Measurements from ENCODE around the gene MARK2.
A peak's percentile ranks its signal among the peaks of the same experiment; 100 is the strongest.

MARK2 gene

DNA sequence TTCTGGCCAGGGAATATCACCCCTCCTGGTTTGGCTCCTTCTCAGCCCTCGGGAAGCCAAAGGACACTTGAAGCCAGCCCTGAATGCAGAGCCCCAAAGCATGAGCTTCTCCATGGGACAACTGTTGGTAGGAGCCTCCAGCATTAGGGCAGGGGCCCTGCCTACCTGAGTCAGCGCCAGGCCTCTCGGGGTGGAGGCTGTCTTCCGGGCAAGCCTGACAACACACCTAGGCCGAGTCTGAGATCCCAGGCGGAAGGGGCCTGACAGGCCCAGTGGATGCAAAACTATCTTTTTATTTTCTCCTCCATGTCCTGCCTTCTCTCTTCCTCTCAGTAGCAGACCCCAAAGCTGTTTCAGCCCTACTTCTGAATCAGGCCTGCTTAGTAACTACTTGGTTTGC, 50.4 kb downstream of the MARK2 start:
- H3K4me1 Mint-ChIP-seq = peaks cover 53 to 66% of the 10 kb centered on the region in 2 donors
- no peaks in the 10 kb centered on the region for H3K9me3 Mint-ChIP-seq
- peak overlapping the region; percentile 79 for H3K27ac Mint-ChIP-seq
- no peak for DNase-seq
- H3K27me3 Mint-ChIP-seq = no peaks in the 10 kb centered on the region
- peak overlapping the region; percentile 10 to 93 for H3K4me3 Mint-ChIP-seq
- H3K36me3 Mint-ChIP-seq = peaks cover 12 to 23% of the 10 kb centered on the region in 2 donors
- ATAC-seq (replicated peaks) = no peak

DNA sequence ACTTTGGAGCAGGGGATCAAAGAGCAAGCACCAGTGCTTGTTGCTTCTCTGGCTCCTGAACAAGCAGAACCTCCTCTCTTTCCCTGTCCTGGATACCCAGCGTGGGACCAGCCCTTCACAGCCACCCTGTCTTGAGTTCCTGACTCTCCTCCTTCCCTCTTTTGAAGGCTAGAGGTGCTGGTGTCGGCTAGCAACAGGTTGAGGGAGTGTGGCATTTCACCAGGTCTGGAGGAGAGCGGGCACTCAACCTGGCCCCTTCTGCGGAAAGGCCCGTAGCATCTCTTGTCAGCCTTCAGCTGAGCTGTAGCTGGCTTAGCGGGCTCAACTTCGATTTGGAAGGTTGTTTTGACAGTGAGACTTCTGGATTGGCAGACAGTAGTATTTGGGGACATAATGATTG, 51.5 kb downstream of the MARK2 start:
- Mint-ChIP-seq H3K4me1 (peaks cover 49 to 63% of the 10 kb centered on the region in 2 donors), H3K27ac (peak overlapping the region; percentile 42), H3K4me3 (no peak overlapping the region), H3K36me3 (peaks cover 12 to 24% of the 10 kb centered on the region in 2 donors), H3K27me3 (no peaks in the 10 kb centered on the region), H3K9me3 (no peaks in the 10 kb centered on the region)
- ATAC-seq (replicated peaks) (no peak), DNase-seq (no peak)

DNA sequence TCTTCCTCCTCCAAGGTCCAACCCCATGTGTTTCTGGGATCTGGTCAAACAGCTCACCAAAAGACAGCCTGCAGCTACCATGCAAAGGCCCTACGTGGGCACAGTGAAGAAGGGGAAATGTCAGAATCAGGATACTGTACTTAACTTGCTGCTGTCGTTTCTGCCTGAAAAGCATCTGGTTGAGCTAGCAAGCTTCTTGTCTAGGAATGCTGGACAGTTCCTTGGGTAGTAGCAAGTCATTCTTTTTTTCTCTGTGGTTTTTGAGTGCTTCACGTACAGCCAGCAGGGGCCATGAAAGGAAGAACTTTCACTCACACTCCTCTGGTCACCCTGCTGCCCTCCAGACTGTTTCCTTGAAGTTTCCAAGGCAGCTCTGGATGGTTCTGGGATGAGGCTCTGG, 53.3 kb downstream of the MARK2 start:
- ATAC-seq (replicated peaks) = no peak
- DNase-seq = no peak
- H3K9me3 Mint-ChIP-seq = no peaks in the 10 kb centered on the region
- no peak overlapping the region for H3K4me3 Mint-ChIP-seq
- no peak overlapping the region for H3K27ac Mint-ChIP-seq
- no peaks in the 10 kb centered on the region for H3K27me3 Mint-ChIP-seq
- peaks cover 47 to 54% of the 10 kb centered on the region in 2 donors for H3K4me1 Mint-ChIP-seq
- peaks cover 22 to 38% of the 10 kb centered on the region in 2 donors for H3K36me3 Mint-ChIP-seq

DNA sequence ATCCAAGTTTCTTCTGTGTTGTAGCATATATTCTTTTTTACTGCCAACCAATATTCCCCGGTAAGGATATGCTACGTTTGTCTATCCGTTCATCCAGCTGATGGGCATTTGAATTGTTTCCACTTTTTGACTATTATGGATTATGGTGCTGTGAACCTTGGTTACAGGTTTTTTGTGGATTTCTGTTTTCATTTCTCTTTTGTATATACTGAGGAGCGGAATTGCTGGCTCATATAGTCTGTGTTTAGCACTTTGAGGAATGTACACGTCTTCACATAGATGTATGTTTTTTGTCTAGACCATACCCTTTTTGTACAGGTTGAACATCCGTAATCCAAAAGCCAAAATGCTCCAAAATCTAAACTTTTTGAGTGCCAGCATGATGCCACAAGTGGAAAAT, 54.4 kb downstream of the MARK2 start:
- ATAC-seq (replicated peaks) = no peak
- Mint-ChIP-seq H3K27ac (no peak overlapping the region), H3K9me3 (no peaks in the 10 kb centered on the region), H3K36me3 (peaks cover 29 to 45% of the 10 kb centered on the region in 2 donors), H3K27me3 (no peaks in the 10 kb centered on the region), H3K4me3 (no peak overlapping the region), H3K4me1 (peaks cover 41 to 43% of the 10 kb centered on the region in 2 donors)
- no peak for DNase-seq

DNA sequence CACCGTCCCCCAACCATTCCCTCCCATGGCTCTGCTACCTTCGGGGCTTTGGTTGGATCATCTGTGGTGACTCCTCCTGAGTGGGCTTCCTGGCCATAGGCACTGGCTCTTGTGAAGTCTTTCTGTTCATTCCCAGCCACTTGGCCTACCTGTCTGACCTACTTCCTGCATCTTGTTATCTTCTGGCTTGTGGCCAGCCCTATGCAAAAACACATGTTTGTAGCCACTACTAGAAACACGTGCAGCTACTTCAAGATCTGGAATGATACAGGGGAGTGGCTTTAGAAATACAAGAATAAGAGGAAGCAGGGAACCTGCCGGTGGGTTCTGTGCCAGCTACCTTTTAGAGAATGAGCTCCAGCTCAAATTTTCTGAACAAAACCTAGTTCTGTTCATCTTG, 57.2 kb downstream of the MARK2 start:
- no peak for ATAC-seq (replicated peaks)
- Mint-ChIP-seq H3K27me3 (no peaks in the 10 kb centered on the region), H3K4me1 (peaks cover 15 to 18% of the 10 kb centered on the region in 2 donors), H3K9me3 (no peaks in the 10 kb centered on the region), H3K4me3 (no peak overlapping the region), H3K36me3 (peaks cover 42 to 61% of the 10 kb centered on the region in 2 donors), H3K27ac (no peak overlapping the region)
- DNase-seq = no peak

DNA sequence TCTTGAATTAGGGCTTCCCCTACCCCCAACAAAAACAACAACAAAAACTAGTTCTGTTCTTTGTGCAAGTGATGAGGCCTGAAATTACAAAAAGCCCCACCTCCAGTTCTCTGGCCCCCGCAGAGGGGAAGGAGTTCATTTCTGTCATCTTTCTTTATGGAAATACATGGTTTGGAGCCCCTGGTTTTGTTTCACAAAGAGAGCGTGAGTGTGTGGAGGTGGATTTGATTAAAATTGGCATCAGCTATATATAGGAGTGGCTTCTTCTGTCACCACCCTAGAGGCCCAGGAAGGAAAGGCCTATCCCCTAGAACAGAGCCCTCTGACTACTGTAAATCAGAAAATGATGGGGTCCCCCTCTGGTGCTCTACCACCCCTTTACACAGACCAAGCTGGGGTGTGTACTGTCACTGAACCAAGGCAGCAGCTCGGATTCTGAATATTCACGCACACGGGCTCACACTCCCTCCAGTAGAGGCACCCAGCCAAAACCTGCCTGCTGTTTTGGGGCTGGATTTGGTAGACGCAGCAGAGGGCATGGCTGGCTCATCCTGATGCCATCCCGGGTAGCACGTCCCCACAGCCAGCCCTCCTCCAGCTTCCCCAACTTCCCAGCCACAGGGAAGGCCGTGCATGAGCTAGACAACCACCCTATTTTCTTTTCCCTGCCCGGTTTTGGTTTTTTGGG, 58.7 kb downstream of the MARK2 start:
- Mint-ChIP-seq H3K4me1 (peaks cover under 1 to 10% of the 10 kb centered on the region in 2 donors), H3K4me3 (no peak overlapping the region), H3K36me3 (peaks cover 50 to 70% of the 10 kb centered on the region in 2 donors), H3K27me3 (no peaks in the 10 kb centered on the region), H3K27ac (peak overlapping the region; percentile 78), H3K9me3 (no peaks in the 10 kb centered on the region)
- DNase-seq (no peak), ATAC-seq (replicated peaks) (no peak)

DNA sequence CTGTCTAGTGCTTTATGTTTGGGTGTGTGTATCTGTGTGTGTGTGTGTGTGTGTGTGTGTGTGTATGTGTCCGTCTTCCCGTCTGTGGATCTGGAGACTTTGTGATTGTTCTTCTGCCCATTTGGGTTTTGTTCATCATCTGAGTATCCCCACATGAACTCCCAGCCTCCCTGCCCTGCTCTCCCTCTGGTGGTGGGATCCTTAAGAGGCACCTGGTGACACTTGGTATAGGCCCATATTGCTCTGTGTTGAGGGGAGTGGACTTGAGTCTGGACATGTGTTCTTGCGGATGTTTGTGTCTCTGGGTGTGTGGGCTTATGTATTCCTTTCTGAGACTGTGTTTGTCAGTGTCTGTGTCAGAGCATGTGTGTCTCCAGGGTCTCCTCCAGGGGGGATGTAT, 62.8 kb downstream of the MARK2 start:
- peak overlapping the region; percentile 32 for H3K27ac Mint-ChIP-seq
- no peak overlapping the region for H3K4me3 Mint-ChIP-seq
- no peaks in the 10 kb centered on the region for H3K27me3 Mint-ChIP-seq
- no peaks in the 10 kb centered on the region for H3K9me3 Mint-ChIP-seq
- H3K36me3 Mint-ChIP-seq = peaks cover 69 to 83% of the 10 kb centered on the region in 2 donors
- ATAC-seq (replicated peaks) (no peak), DNase-seq (no peak)
- peaks cover 4 to 5% of the 10 kb centered on the region in 2 donors for H3K4me1 Mint-ChIP-seq

DNA sequence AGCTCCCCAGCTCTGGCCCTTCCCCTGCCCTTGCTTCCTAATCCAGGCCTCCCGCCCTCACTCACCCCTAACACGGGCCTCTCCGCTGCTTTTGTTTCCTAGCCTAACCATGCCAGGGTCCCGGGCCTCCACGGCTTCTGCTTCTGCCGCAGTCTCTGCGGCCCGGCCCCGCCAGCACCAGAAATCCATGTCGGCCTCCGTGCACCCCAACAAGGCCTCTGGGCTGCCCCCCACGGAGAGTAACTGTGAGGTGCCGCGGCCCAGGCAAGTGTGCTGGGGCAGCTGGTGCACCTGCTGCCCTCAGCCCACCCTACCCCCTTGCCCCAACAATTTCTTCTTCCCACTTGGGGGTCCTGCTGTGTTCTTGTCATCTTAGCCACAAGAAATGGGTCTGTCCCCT, 65.0 kb downstream of the MARK2 start:
- H3K9me3 Mint-ChIP-seq = no peaks in the 10 kb centered on the region
- H3K27me3 Mint-ChIP-seq = no peaks in the 10 kb centered on the region
- DNase-seq (no peak), ATAC-seq (replicated peaks) (no peak)
- H3K4me3 Mint-ChIP-seq = no peak overlapping the region
- peak overlapping the region; percentile 85 for H3K27ac Mint-ChIP-seq
- H3K36me3 Mint-ChIP-seq = peaks cover 64 to 87% of the 10 kb centered on the region in 2 donors
- H3K4me1 Mint-ChIP-seq = peaks cover 4 to 5% of the 10 kb centered on the region in 2 donors

DNA sequence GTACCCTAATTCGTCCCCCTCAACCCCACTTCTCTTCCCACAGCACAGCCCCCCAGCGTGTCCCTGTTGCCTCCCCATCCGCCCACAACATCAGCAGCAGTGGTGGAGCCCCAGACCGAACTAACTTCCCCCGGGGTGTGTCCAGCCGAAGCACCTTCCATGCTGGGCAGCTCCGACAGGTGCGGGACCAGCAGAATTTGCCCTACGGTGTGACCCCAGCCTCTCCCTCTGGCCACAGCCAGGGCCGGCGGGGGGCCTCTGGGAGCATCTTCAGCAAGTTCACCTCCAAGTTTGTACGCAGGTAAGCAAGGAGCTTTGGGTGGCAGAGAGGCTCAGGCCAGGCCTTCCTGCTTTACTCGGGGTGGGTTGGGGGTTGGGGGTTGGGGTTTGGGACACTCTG, 65.8 kb downstream of the MARK2 start:
- Mint-ChIP-seq H3K9me3 (no peaks in the 10 kb centered on the region), H3K27me3 (no peaks in the 10 kb centered on the region), H3K36me3 (peaks cover 58 to 79% of the 10 kb centered on the region in 2 donors), H3K4me1 (peaks cover 4 to 5% of the 10 kb centered on the region in 2 donors), H3K4me3 (no peak overlapping the region), H3K27ac (no peak overlapping the region)
- no peak for DNase-seq
- no peak for ATAC-seq (replicated peaks)

DNA sequence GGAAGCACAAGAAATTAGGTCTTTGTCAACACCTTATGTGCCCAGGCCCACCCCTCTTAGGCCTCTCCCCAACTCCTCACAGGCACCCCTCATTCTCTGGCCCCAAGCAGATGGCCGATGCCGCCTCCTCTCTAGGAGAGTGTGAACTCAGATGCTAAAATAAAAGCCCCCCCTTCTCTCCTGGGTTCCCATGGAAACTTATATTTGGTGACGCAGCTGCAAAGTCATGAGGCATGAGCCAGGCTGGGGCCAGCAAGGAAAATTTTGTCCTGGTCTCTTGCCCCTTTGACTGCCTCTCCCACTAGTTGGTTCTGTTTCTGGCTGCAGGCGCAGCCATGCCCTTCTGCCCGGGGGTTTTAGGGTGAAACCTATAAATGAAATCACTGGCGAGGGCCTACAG, 66.3 kb downstream of the MARK2 start:
- Mint-ChIP-seq H3K4me1 (peaks cover 4 to 7% of the 10 kb centered on the region in 2 donors), H3K4me3 (no peak overlapping the region), H3K27ac (no peak overlapping the region), H3K27me3 (no peaks in the 10 kb centered on the region), H3K9me3 (no peaks in the 10 kb centered on the region), H3K36me3 (peaks cover 58 to 82% of the 10 kb centered on the region in 2 donors)
- no peak for ATAC-seq (replicated peaks)
- no peak for DNase-seq

DNA sequence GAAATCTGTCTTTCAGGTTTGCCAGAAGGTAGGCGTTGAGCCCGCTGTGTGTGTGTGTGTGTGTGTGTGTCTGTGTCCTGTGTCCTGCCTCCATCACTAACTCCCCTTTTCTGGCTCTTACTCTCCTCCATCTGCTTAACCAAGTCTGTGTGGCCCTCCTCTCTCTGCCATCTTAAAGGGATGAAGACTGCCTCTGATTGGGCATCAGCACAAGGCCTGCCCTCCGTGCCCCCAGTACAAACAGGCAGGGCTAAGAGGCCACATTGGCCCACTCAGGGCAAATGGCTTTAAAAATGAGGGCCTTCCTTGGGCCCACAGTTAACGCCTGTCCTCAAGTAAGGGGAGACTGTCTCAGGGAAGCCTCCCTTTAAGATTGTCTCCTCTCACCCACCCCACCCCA, 67.2 kb downstream of the MARK2 start:
- Mint-ChIP-seq H3K4me1 (peaks cover 4 to 7% of the 10 kb centered on the region in 2 donors), H3K4me3 (no peak overlapping the region), H3K9me3 (no peaks in the 10 kb centered on the region), H3K27me3 (no peaks in the 10 kb centered on the region), H3K36me3 (peaks cover 58 to 81% of the 10 kb centered on the region in 2 donors), H3K27ac (no peak overlapping the region)
- ATAC-seq (replicated peaks) (no peak), DNase-seq (no peak)

DNA sequence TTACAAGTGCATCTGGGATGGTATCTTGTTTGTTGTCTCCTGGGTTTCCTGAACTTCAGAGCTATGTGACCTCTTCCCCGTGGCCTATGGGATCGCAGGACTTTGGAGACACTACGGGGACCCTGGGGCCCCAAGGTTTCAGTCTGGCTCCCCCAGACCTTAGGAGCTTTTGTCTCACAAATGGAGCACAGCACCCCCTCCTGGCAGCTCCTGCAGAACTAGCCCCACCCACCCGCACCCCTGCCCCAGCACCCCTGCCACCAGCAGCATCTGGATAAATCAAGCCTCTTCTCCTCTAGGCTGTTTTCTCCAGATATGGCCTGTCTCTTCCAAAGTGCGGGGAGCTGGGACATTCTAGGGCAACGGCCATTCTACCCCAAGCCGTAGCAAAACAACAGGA, 67.7 kb downstream of the MARK2 start:
- H3K9me3 Mint-ChIP-seq = no peaks in the 10 kb centered on the region
- DNase-seq = no peak
- peaks cover 55 to 76% of the 10 kb centered on the region in 2 donors for H3K36me3 Mint-ChIP-seq
- no peaks in the 10 kb centered on the region for H3K27me3 Mint-ChIP-seq
- H3K4me1 Mint-ChIP-seq = peaks cover 4% of the 10 kb centered on the region in 2 donors
- no peak overlapping the region for H3K4me3 Mint-ChIP-seq
- peak in 1 of 2 donors; percentile 50 for ATAC-seq (replicated peaks)
- no peak overlapping the region for H3K27ac Mint-ChIP-seq

DNA sequence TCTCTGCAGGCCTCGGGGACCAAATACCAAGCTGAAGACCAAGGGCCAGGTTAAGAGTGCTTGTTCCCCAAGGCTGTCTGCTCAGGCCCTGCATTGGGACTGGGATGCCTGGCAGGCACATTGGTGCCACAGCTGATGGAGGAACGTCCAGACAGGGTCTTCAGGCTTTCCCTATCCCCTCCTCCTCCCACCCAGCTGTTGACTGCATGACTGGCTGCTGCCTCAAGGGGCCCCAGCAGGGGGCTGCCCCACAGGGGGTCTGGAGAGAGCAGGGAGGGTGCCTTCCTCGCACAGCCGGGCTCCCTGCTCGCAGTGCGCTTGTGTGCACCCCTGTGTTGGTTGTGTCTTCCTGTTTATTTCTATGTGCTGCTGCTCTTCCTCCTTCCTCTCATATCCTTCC, 68.2 kb downstream of the MARK2 start:
- Mint-ChIP-seq H3K9me3 (no peaks in the 10 kb centered on the region), H3K27ac (no peak overlapping the region), H3K4me1 (peaks cover 3 to 4% of the 10 kb centered on the region in 2 donors), H3K36me3 (peaks cover 51 to 73% of the 10 kb centered on the region in 2 donors), H3K4me3 (peak overlapping the region in 1 of 2 donors; percentile 46), H3K27me3 (no peaks in the 10 kb centered on the region)
- ATAC-seq (replicated peaks) (no peak), DNase-seq (no peak)

DNA sequence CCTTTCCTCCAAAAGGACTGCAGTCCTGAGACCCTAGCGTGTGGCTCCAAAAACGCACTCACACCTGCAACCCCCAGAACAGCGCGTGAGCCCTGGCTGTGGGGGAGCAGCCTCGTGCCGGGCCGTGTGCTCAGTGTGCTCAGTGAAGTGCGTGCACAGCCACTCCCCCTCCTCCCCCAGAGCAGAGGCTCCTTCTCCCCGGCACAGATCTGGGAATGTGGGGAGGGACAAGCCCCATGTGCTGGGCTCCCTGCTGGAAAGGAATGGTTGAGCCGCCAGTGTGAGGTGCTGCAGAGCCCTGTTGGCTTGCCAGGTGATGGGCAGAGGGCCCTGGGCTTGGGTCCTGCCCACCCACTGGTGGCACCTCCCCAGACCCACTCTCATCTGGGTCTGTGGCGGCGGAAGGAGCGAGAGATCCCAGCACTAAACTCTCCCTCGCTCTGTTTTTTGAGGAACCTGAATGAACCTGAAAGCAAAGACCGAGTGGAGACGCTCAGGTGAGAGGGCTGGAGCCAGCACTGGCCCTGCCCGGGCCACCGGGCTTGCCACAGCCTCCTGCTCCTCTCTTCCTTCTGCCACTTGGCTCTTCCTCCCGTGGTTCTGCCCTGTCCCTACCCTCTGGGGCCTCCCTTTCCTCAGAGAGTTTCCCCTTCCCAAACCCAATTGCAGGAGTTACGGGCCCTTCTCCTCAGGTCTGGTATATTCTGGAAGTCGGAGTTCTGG, 69.1 kb downstream of the MARK2 start:
- H3K4me3 Mint-ChIP-seq = no peak overlapping the region
- H3K27ac Mint-ChIP-seq = peak overlapping the region; percentile 25
- no peak for ATAC-seq (replicated peaks)
- H3K4me1 Mint-ChIP-seq = peaks cover 3 to 4% of the 10 kb centered on the region in 2 donors
- peaks cover 48 to 75% of the 10 kb centered on the region in 2 donors for H3K36me3 Mint-ChIP-seq
- no peaks in the 10 kb centered on the region for H3K27me3 Mint-ChIP-seq
- DNase-seq = no peak
- no peaks in the 10 kb centered on the region for H3K9me3 Mint-ChIP-seq

Measured in stimulated activated naive B cell treated with anti-CD40 and anti-IgM and Interleukin-4, amounts not matched to agents 10 μg/mL and 1 μg/mL and 100 μg/mL, for 72 hours (primary cell).